GM23248 (cell line): ENCODE results near the gene KIR3DL2.
"Not testable (repeated sequence)": the region's sequence is repeated elsewhere in the genome, so short reads cannot be mapped to it uniquely, and the experiment has no call there.

Experiments used
- EZH2 ChIP-seq: fragments of 200-600 bp; sonication (generic); IDR thresholded peaks from 2 replicates; pipeline ENCODE4 v1.6.1; 2018; ENCODE audit warnings: antibody characterized with exemption, mild to moderate bottlenecking; ENCODE audit not compliant: insufficient read depth, poor library complexity, severe bottlenecking
- EZH2phosphoT487 ChIP-seq: fragments of 200-600 bp; sonication (generic); IDR thresholded peaks from 2 replicates; pipeline ENCODE4 v1.6.1; 2018; ENCODE audit warnings: antibody characterized with exemption, moderate library complexity, mild to moderate bottlenecking, low read depth; ENCODE audit not compliant: insufficient read depth

GRCh38 chr19:54835126-54835525 is 15.1 kb upstream of the KIR3DL2 start:
- not testable (repeated sequence) for TF ChIP-seq EZH2phosphoT487, EZH2
